Hypothalamus (tissue), 51 donors: ENCODE data around the gene CDC42BPG.

Source experiments
- DNase-seq, 51 donors: peaks; one replicate each; lab custom pipeline; 2025; lab: John Stamatoyannopoulos, UW

Gene CDC42BPG

GRCh38 chr11:64776425-64776824, 68.0 kb downstream of the CDC42BPG start:
- no peak for DNase-seq

DNA sequence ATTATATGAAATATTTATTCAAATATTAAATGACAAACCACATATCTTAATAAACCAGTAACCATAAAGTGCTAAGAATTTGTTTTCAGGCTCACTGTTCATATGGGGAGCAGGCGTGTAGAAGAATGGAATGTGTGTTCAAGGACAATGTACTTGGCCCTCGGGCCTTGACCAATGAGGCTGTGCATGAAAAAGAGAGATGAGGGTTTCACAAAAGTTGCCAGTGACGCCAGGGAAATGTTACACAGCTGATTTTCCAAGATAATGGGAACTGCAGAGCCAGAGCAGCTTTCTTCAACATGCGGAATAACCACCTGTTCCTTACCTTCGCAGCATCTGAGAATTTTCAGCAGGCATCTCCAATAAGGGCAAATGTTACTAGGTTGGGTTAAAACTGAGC, 70.3 kb downstream of the CDC42BPG start:
- no peak for DNase-seq
